Renal cortex interstitium (tissue), 11 donors: ENCODE data around the gene MYH6. TPM values are rescaled to one million over a fixed set of nuclear protein-coding genes. Genes with fewer than 3 reads are reported as not detected.

Experiments used
- DNase-seq, 11 donors: peaks; one replicate each; pipeline ENCODE4 v3.0.0-alpha.2; 2013; ENCODE audit warnings: low read depth in 9 of 11, low spot score in 4 of 11; ENCODE audit errors: extremely low read depth in 1 of 11
- polyA plus RNA-seq, 3 donors: library from polyadenylated mRNA; unstranded; fragments of 120-200 nt; gene quantifications; one replicate each; pipeline ENCODE4 v1.2.1, GENCODE V29; 2013; ENCODE audit not compliant: insufficient read length in 3 of 3

Gene MYH6
- polyA plus RNA-seq, 3 donors: 0.11 to 0.23 (median 0.20) TPM

GRCh38 chr14:23382731-23383440 is 25.2 kb downstream of the MYH6 start:
- DNase-seq: no peak

GRCh38 chr14:23382276-23382675 is 25.8 kb downstream of the MYH6 start:
- DNase-seq: no peak

DNA sequence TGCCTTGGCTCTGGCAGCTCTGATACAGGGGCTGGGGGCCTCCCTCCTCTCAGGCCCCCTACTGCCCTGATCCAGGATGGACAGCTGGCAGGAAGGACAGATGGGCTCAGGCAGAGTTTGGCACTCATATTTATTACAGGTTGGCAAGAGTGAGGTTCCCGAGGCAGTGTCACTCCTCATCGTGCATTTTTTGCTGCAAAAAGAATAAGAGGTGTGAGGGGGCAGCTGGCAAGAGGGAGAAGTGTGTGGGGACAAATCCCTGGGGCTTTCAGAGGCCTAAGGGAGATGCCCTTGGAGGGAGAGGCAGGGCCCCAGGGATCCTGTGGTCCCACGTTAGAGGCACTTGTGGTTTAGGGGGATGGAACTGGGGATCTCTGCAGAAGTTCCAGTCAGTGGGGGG is 26.2 kb downstream of the MYH6 start:
- no peak for DNase-seq

- no peak for DNase-seq
These were observed 27.1 kb downstream of the MYH6 start for GRCh38 chr14:23380976-23381375.

GRCh38 chr14:23380197-23380914 is 27.7 kb downstream of the MYH6 start:
- DNase-seq: no peak

GRCh38 chr14:23379366-23380196 is 28.5 kb downstream of the MYH6 start:
- peak in 2 of 11 donors; percentile 26 for DNase-seq

GRCh38 chr14:23378612-23379220 is 29.4 kb downstream of the MYH6 start:
- no peak for DNase-seq

DNA sequence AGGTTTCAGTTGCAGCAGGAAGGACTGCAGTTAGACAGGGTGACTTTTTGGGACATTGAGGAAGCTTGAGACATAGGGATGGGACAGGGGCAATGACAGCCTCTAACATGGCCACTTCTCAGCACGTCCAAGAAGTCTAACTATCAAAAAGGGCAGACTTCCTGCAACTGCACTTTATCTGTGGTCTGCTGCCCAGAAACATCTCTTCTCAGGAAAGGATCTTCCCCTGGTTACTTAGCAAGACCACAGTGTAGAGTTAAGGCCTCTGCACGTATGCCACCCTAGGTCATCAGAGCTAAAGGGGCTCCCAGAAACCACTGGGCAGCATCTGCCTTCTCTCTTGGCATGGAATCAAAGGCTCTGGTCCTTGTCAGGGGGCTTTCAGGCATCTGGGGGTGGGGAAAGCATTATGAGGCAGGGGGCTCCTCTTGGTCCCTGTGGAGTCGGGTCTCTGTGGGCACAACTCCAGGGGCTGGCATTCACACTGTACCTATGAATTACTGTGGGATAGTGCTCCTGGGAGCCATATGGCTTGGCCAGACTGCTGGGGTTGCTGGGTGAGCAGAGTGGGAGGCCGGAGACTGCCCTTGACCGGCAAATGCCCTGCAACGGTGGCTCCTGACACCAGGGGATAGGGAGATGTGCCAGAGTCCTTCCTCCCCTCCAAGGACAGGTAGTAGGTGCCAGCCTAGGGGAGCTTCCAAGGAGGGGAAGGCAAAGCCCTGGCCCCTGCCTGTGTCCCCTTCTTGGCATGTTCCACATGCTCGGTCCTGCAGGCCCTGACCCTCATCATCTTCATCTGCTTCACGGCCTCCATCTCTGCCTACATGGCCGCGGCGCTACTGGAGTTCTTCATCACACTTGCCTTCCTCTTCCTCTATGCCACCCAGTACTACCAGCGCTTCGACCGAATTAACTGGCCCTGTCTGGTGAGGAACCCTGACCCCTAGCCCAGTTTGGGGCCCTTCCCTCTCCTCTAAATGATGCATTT is 30.2 kb downstream of the MYH6 start:
- no peak for DNase-seq

DNA sequence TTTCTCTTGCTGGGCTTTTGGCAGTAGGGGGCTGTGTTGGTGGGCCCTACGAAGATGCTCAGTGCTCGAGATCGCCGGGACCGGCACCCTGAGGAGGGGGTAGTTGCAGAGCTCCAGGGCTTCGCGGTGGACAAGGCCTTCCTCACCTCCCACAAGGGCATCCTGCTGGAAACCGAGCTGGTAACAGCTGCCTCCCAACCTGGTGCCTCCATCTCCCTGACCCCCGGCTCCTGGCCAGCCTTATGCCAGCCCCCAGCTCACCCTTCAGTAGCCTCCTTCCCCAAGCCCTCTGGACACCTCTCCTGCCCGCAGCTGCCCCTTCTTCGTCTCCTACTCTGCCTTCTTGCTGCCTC is 30.9 kb downstream of the MYH6 start:
- DNase-seq: no peak

GRCh38 chr14:23376482-23377197 is 31.4 kb downstream of the MYH6 start, which contains the start of gene CMTM5:
Gene CMTM5 (plus strand): TSS chr14:23377046. CDS start chr14:23377252, 206 bp downstream.
- DNase-seq: peak in 1 of 11 donors; percentile 12

DNA sequence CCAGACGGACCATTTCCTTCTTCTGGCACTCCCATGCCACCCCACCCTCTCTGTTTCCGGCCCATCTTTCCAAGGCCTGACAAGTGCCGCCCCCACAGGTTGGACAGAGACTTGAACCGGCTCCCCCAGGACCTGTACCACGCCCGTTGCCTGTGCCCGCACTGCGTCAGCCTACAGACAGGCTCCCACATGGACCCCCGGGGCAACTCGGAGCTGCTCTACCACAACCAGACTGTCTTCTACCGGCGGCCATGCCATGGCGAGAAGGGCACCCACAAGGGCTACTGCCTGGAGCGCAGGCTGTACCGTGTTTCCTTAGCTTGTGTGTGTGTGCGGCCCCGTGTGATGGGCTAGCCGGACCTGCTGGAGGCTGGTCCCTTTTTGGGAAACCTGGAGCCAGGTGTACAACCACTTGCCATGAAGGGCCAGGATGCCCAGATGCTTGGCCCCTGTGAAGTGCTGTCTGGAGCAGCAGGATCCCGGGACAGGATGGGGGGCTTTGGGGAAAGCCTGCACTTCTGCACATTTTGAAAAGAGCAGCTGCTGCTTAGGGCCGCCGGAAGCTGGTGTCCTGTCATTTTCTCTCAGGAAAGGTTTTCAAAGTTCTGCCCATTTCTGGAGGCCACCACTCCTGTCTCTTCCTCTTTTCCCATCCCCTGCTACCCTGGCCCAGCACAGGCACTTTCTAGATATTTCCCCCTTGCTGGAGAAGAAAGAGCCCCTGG is 32.4 kb downstream of the MYH6 start:
- DNase-seq: no peak

DNA sequence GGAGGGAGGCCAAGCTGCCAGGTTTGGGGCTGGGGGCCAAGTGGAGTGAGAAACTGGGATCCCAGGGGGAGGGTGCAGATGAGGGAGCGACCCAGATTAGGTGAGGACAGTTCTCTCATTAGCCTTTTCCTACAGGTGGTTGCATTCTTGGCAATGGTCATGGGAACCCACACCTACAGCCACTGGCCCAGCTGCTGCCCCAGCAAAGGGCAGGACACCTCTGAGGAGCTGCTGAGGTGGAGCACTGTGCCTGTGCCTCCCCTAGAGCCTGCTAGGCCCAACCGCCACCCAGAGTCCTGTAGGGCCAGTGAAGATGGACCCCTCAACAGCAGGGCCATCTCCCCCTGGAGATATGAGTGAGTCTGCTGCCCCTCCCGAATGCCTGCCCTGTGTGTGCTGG is 35.0 kb downstream of the MYH6 start:
- DNase-seq: no peak

GRCh38 chr14:23372509-23372908 is 35.6 kb downstream of the MYH6 start, which contains the start of gene IL25:
Gene IL25 (plus strand): TSS chr14:23372809.
- DNase-seq: no peak

- DNase-seq: no peak
These were observed 36.2 kb downstream of the MYH6 start for GRCh38 chr14:23371865-23372264.

- no peak for DNase-seq
These were observed 37.9 kb downstream of the MYH6 start for GRCh38 chr14:23370221-23370620.

- DNase-seq: peak in 8 of 11 donors; percentile 59 to 87 (median 82)
These were observed 41.6 kb downstream of the MYH6 start for GRCh38 chr14:23366426-23366921.
